Measurements from ENCODE around the gene QPCTL.
"Not testable (repeated sequence)": the region's sequence is repeated elsewhere in the genome, so short reads cannot be mapped to it uniquely, and the experiment has no call there.

Gene QPCTL

GRCh38 chr19:45717983-45718650 is 25.7 kb downstream of the QPCTL start:
- FAIRE-seq, result no peak

GRCh38 chr19:45720065-45720464 is 27.6 kb downstream of the QPCTL start:
- FAIRE-seq, result not testable (repeated sequence)

- FAIRE-seq, result not testable (repeated sequence)
Observed at GRCh38 chr19:45728683-45729082, 36.2 kb downstream of the QPCTL start.

GRCh38 chr19:45729800-45730290 is 37.4 kb downstream of the QPCTL start:
- FAIRE-seq, result no peak

- peak; percentile 98 for FAIRE-seq
Observed at GRCh38 chr19:45730368-45731288, 38.2 kb downstream of the QPCTL start, which contains the start of gene FBXO46. Gene FBXO46, minus strand, starts transcription at chr19:45730896. Its CDS starts 17,401 bp downstream, at chr19:45713495.

GRCh38 chr19:45733160-45733810 is 40.8 kb downstream of the QPCTL start, which contains the start of gene MEIOSIN:
Gene MEIOSIN, plus strand, starts transcription at chr19:45733439. Its CDS starts 1,938 bp downstream, at chr19:45735377.
- no peak for FAIRE-seq

- no peak for FAIRE-seq
Observed at GRCh38 chr19:45739498-45740439, 47.3 kb downstream of the QPCTL start.

- no peak for FAIRE-seq
Observed at GRCh38 chr19:45742969-45743368, 50.5 kb downstream of the QPCTL start.

- FAIRE-seq, result no peak
Observed at GRCh38 chr19:45745606-45746005, 53.1 kb downstream of the QPCTL start.

- no peak for FAIRE-seq
Observed at GRCh38 chr19:45746866-45747265, 54.4 kb downstream of the QPCTL start.

- FAIRE-seq, result no peak
Observed at GRCh38 chr19:45747513-45747912, 55.0 kb downstream of the QPCTL start.

- not testable (repeated sequence) for FAIRE-seq
Observed at GRCh38 chr19:45751483-45751882, 59.0 kb downstream of the QPCTL start.

GRCh38 chr19:45752639-45753038 is 60.2 kb downstream of the QPCTL start:
- FAIRE-seq, result no peak

GRCh38 chr19:45753548-45753947 is 61.1 kb downstream of the QPCTL start:
- FAIRE-seq, result no peak

Data from A204.1 (cell line).